Transverse colon (tissue), 4 donors: ENCODE results near the gene NPM1. TPM values are rescaled to one million over a fixed set of nuclear protein-coding genes. Genes with fewer than 3 reads are reported as not detected.

Experiments used
- DNase-seq: peaks from one replicate; pipeline ENCODE4 v3.0.0-alpha.2; 2019
- H3K27ac ChIP-seq, 4 donors: fragments of 200-600 bp; sonication (generic); 2 replicates each; pipeline ENCODE4 v1.5.1; 2016 to 2018; ENCODE audit warnings: inconsistent platforms in 4 of 4
- H3K27me3 ChIP-seq: fragments of 200-600 bp; sonication (generic); 2 replicates; pipeline ENCODE4 v1.5.1; 2017; ENCODE audit warnings: inconsistent platforms
- H3K36me3 ChIP-seq, 4 donors: fragments of 200-600 bp; sonication (generic); 2 replicates each; pipeline ENCODE4 v1.5.1; 2017 to 2019; ENCODE audit warnings: inconsistent platforms in 4 of 4
- H3K4me1 ChIP-seq, 4 donors: fragments of 200-600 bp; sonication (generic); 2 replicates each; pipeline ENCODE4 v1.5.1; 2017 to 2020; ENCODE audit warnings: inconsistent platforms in 4 of 4
- H3K4me3 ChIP-seq, 4 donors: fragments of 200-600 bp; sonication (generic); 1 replicate in 1 of 4; 2 replicates in 3 of 4; pipeline versions ENCODE4 v1.5.1 to v1.6.1; 2017 to 2019; ENCODE audit warnings: inconsistent platforms in 4 of 4
- H3K9me3 ChIP-seq, 2 donors: fragments of 200-600 bp; sonication (generic); 2 replicates each; pipeline ENCODE4 v1.5.1; 2017 to 2019; ENCODE audit warnings: inconsistent platforms in 2 of 2
- CTCF ChIP-seq, 5 experiments: fragments of 200-600 bp in 3 of 5; fragments of 450-650 bp in 2 of 5; sonication (generic) in 3 of 5; IDR thresholded peaks; 1 replicate in 2 of 5; 2 replicates in 3 of 5; pipeline ENCODE4 v1.5.1; 2016 to 2017; ENCODE audit warnings: antibody characterized with exemption in 5 of 5, inconsistent platforms in 3 of 5, mild to moderate bottlenecking in 2 of 5, moderate library complexity in 1 of 5
- EP300 ChIP-seq: sonication (generic); formaldehyde crosslinking; IDR thresholded peaks from one replicate; pipeline ENCODE4 v1.6.1; 2017; ENCODE audit warnings: antibody characterized with exemption, low read depth
- POLR2A ChIP-seq: fragments of 450-650 bp; IDR thresholded peaks from one replicate; pipeline ENCODE4 v1.6.1; 2016; ENCODE audit warnings: antibody characterized with exemption, mild to moderate bottlenecking, moderate library complexity
- POLR2AphosphoS5 ChIP-seq, 3 donors: sonication (generic); formaldehyde crosslinking; IDR thresholded peaks; one replicate each; pipeline ENCODE4 v1.6.1; 2016; ENCODE audit warnings: antibody characterized with exemption in 3 of 3
- WGBS, 2 donors: methylation state at CpG; one replicate each; pipeline ENCODE4 v1.1.5; 2018; ENCODE audit warnings: low coverage in 1 of 2; 5-methylcytosine and 5-hydroxymethylcytosine counted together
- in situ Hi-C, 4 donors: fragments of 200-750 bp; cut with MboI; loops; one replicate each; pipeline versions ENCODE4 v1.15.0 to v1.15.1; 2017; ENCODE audit warnings: low sequenced_read_pairs in 3 of 4, low pct_ligation_motif_present in 1 of 4, low pct_unique_long_range_greater_than_20kb in 1 of 4
- intact Hi-C: fragments of 100-400 bp; cut with DNase I; formaldehyde crosslinking; loops from one replicate; pipeline ENCODE4 v1.15.1; 2023; ENCODE audit warnings: low total_unique reads
- total RNA-seq, 4 donors: library from RNA; depleted of rRNA; stranded (reverse); fragments of >200 nt; gene quantifications; one replicate each; pipeline ENCODE4 v1.1.0, GENCODE V29; 2016

Gene NPM1
- total RNA-seq, 4 donors from 2014 or later: 279 to 2,349 (median 380) TPM

- Histone ChIP-seq H3K36me3 (no peaks in the 10 kb centered on the region), H3K4me3 (no peak overlapping the region), H3K4me1 (no peaks in the 10 kb centered on the region), H3K27ac (no peak overlapping the region), H3K27me3 (no peaks in the 10 kb centered on the region), H3K9me3 (no peaks in the 10 kb centered on the region)
- in situ Hi-C loops: loop anchor here in 1 of 4 donors (25.0 kb wide), 1 partner anchor 450 kb away; no protein-coding TSS in a partner anchor
- TF ChIP-seq POLR2AphosphoS5 (IDR thresholded peaks at IDR 0.05) (no peak), POLR2A (no peak), CTCF (IDR thresholded peaks at IDR 0.05) (no peak), EP300 (no peak)
- WGBS, 2 donors: 79% methylated on average over 8 of the region's 13 CpGs; no CpG with 5 or more reads in 1 of the 2 donors
- no peak for DNase-seq
- intact Hi-C loops: no loop called here
Observed at GRCh38 chr5:171436804-171437285, 49.2 kb downstream of the NPM1 start.

GRCh38 chr5:171437286-171437821, 49.7 kb downstream of the NPM1 start:
- intact Hi-C loops: no loop called here
- Histone ChIP-seq H3K27me3 (no peaks in the 10 kb centered on the region), H3K27ac (no peak overlapping the region), H3K36me3 (no peaks in the 10 kb centered on the region), H3K4me3 (no peak overlapping the region), H3K9me3 (no peaks in the 10 kb centered on the region), H3K4me1 (no peaks in the 10 kb centered on the region)
- 65 to 75% methylated on average over 2 to 14 of the region's 14 CpGs for WGBS, 2 donors
- DNase-seq: no peak
- TF ChIP-seq POLR2AphosphoS5 (IDR thresholded peaks at IDR 0.05): no peak
- no peak for TF ChIP-seq POLR2A
- TF ChIP-seq CTCF (IDR thresholded peaks at IDR 0.05): no peak
- TF ChIP-seq EP300: no peak
- in situ Hi-C loops: loop anchor here in 1 of 4 donors (25.0 kb wide), 1 partner anchor 450 kb away; no protein-coding TSS in a partner anchor

GRCh38 chr5:171438738-171439137, 51.1 kb downstream of the NPM1 start:
- intact Hi-C loops: no loop called here
- H3K27ac ChIP-seq: no peak overlapping the region
- no peaks in the 10 kb centered on the region for H3K4me1 ChIP-seq
- H3K27me3 ChIP-seq: no peaks in the 10 kb centered on the region
- H3K9me3 ChIP-seq: no peaks in the 10 kb centered on the region
- H3K4me3 ChIP-seq: no peak overlapping the region
- 44% methylated on average over 4 of the region's 4 CpGs; no CpG with 5 or more reads in 1 of the 2 donors for WGBS, 2 donors
- in situ Hi-C loops: loop anchor here in 1 of 4 donors (25.0 kb wide), 1 partner anchor 449 kb away; no protein-coding TSS in a partner anchor
- DNase-seq: no peak
- no peak for TF ChIP-seq EP300
- H3K36me3 ChIP-seq: no peaks in the 10 kb centered on the region

GRCh38 chr5:171441246-171441791, 53.7 kb downstream of the NPM1 start:
- no peak for DNase-seq
- H3K27me3 ChIP-seq: no peaks in the 10 kb centered on the region
- H3K4me3 ChIP-seq: no peak overlapping the region
- intact Hi-C loops (no loop called here), in situ Hi-C loops (loop anchor here in 1 of 4 donors (25.0 kb wide), 1 partner anchor 446 kb away; no protein-coding TSS in a partner anchor)
- H3K4me1 ChIP-seq: no peaks in the 10 kb centered on the region
- no peaks in the 10 kb centered on the region for H3K9me3 ChIP-seq
- 94 to 100% methylated on average over 1 to 14 of the region's 14 CpGs for WGBS, 2 donors
- no peak for TF ChIP-seq POLR2AphosphoS5 (IDR thresholded peaks at IDR 0.05)
- no peak for TF ChIP-seq CTCF (IDR thresholded peaks at IDR 0.05)
- TF ChIP-seq POLR2A: no peak
- no peak for TF ChIP-seq EP300
- H3K27ac ChIP-seq: no peak overlapping the region
- H3K36me3 ChIP-seq: no peaks in the 10 kb centered on the region
